ENCODE results near the gene GRIA2.

DNA sequence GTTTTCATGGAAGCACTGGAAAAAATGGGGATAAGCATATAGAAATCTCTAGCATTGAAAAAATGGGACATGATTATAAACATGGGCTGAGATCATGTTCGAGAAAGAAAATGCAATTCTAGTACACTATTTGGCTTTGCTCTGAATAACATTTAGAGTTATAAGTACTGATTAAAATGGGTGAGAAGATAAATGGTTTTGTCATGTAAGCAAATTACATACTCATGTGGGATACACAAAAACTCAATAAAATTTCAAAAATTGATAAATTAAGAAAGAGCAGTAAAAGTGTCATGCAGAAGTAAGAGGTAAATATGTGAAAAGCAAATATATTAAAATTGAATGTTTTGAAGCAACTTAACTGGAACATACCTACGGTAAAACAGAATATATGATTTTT is 99.6 kb downstream of the GRIA2 start:
- TF ChIP-seq, protein P1, sequence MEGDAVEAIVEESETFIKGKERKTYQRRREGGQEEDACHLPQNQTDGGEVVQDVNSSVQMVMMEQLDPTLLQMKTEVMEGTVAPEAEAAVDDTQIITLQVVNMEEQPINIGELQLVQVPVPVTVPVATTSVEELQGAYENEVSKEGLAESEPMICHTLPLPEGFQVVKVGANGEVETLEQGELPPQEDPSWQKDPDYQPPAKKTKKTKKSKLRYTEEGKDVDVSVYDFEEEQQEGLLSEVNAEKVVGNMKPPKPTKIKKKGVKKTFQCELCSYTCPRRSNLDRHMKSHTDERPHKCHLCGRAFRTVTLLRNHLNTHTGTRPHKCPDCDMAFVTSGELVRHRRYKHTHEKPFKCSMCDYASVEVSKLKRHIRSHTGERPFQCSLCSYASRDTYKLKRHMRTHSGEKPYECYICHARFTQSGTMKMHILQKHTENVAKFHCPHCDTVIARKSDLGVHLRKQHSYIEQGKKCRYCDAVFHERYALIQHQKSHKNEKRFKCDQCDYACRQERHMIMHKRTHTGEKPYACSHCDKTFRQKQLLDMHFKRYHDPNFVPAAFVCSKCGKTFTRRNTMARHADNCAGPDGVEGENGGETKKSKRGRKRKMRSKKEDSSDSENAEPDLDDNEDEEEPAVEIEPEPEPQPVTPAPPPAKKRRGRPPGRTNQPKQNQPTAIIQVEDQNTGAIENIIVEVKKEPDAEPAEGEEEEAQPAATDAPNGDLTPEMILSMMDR (IDR thresholded peaks at IDR 0.05): no peak
- no peak for TF ChIP-seq POLR2A (IDR thresholded peaks at IDR 0.05)
